H9 (cell line): ENCODE data around the gene YOD1. TPM values are rescaled to one million over a fixed set of nuclear protein-coding genes. Genes with fewer than 3 reads are reported as not detected.

Experiments used
- DNase-seq: peaks from one replicate; pipeline ENCODE4 v3.0.0-alpha.2; 2017
- H2AFZ ChIP-seq: one replicate; pipeline ENCODE4 v1.6.1; 2013; ENCODE audit warnings: mild to moderate bottlenecking, low read length, control low read depth, moderate library complexity
- H2AK5ac ChIP-seq: 2 replicates; pipeline ENCODE4 v1.6.1; 2013; ENCODE audit warnings: low read length, control low read depth, mixed read lengths; ENCODE audit not compliant: insufficient read length
- H2BK120ac ChIP-seq: one replicate; pipeline ENCODE4 v1.6.1; 2013; ENCODE audit warnings: low read depth, mild to moderate bottlenecking, low read length, control low read depth, inconsistent platforms; ENCODE audit not compliant: poor library complexity, severe bottlenecking
- H2BK12ac ChIP-seq: 2 replicates; pipeline ENCODE4 v1.6.1; 2013; ENCODE audit warnings: low read length, control low read depth, mixed read lengths, low read depth; ENCODE audit not compliant: insufficient read length
- H2BK15ac ChIP-seq: 2 replicates; pipeline ENCODE4 v1.6.1; 2013; ENCODE audit warnings: low read depth, low read length, control low read depth
- H2BK20ac ChIP-seq: one replicate; pipeline ENCODE4 v1.6.1; 2013; ENCODE audit warnings: low read depth, mild to moderate bottlenecking, low read length, control low read depth, inconsistent platforms; ENCODE audit not compliant: poor library complexity, severe bottlenecking
- H2BK5ac ChIP-seq: 2 replicates; pipeline ENCODE4 v1.6.1; 2013; ENCODE audit warnings: low read length, control low read depth, mixed read lengths; ENCODE audit not compliant: insufficient read length
- H3K14ac ChIP-seq: 2 replicates; pipeline ENCODE4 v1.6.1; 2013; ENCODE audit warnings: low read length, control low read depth; ENCODE audit not compliant: insufficient read depth
- H3K18ac ChIP-seq: 2 replicates; pipeline ENCODE4 v1.6.1; 2013; ENCODE audit warnings: low read depth, mild to moderate bottlenecking, mixed read lengths, low read length, control low read depth; ENCODE audit not compliant: insufficient read length
- H3K23ac ChIP-seq: 2 replicates; pipeline ENCODE4 v1.6.1; 2013; ENCODE audit warnings: low read length, control low read depth, mixed read lengths, low read depth; ENCODE audit not compliant: insufficient read length
- H3K23me2 ChIP-seq: 2 replicates; pipeline ENCODE4 v1.6.1; 2013; ENCODE audit warnings: low read depth, mild to moderate bottlenecking, mixed read lengths, low read length, control low read depth; ENCODE audit not compliant: insufficient read length, poor library complexity, severe bottlenecking
- H3K27ac ChIP-seq: 2 replicates; pipeline ENCODE4 v1.5.1; 2013; ENCODE audit warnings: low read length, control low read depth, mixed read lengths, low read depth; ENCODE audit not compliant: insufficient read length
- H3K27me3 ChIP-seq: 2 replicates; pipeline ENCODE4 v1.6.1; 2013; ENCODE audit warnings: low read length, control low read depth, inconsistent platforms; ENCODE audit not compliant: insufficient read depth
- H3K4ac ChIP-seq: 2 replicates; pipeline ENCODE4 v1.6.1; 2013; ENCODE audit warnings: low read depth, mild to moderate bottlenecking, control low read depth, inconsistent platforms, low read length, moderate library complexity
- H3K4me1 ChIP-seq: 2 replicates; pipeline ENCODE4 v1.6.1; 2013; ENCODE audit warnings: low read length, control low read depth, inconsistent platforms; ENCODE audit not compliant: insufficient read depth
- H3K4me2 ChIP-seq: 2 replicates; pipeline ENCODE4 v1.6.1; 2013; ENCODE audit warnings: low read length, control low read depth, mixed read lengths; ENCODE audit not compliant: insufficient read length, insufficient read depth
- H3K56ac ChIP-seq: 2 replicates; pipeline ENCODE4 v1.6.1; 2013; ENCODE audit warnings: low read depth, mild to moderate bottlenecking, mixed read lengths, low read length, control low read depth; ENCODE audit not compliant: insufficient read length
- H3K79me1 ChIP-seq: 2 replicates; pipeline ENCODE4 v1.6.1; 2013; ENCODE audit warnings: low read depth, mild to moderate bottlenecking, moderate library complexity, low read length, control low read depth, inconsistent platforms; ENCODE audit not compliant: insufficient read depth, poor library complexity, severe bottlenecking
- H3K79me2 ChIP-seq: 2 replicates; pipeline ENCODE4 v1.6.1; 2013; ENCODE audit warnings: low read length, control low read depth, inconsistent platforms; ENCODE audit not compliant: insufficient read depth
- H3K9ac ChIP-seq: 2 replicates; pipeline ENCODE4 v1.6.1; 2013; ENCODE audit warnings: low read length, control low read depth, mixed read lengths; ENCODE audit not compliant: insufficient read length; ENCODE audit errors: extremely low read depth
- H3K9me3 ChIP-seq: one replicate; pipeline ENCODE4 v1.6.1; 2013; ENCODE audit warnings: low read depth, low read length, inconsistent platforms; ENCODE audit not compliant: control insufficient read depth
- H3T11ph ChIP-seq: one replicate; pipeline ENCODE4 v1.6.1; 2013; ENCODE audit warnings: mild to moderate bottlenecking, low read length, control low read depth, inconsistent platforms
- H4K20me1 ChIP-seq: one replicate; pipeline ENCODE4 v1.6.1; 2013; ENCODE audit not compliant: control insufficient read depth, insufficient read length, insufficient read depth
- H4K5ac ChIP-seq: 2 replicates; pipeline ENCODE4 v1.6.1; 2013; ENCODE audit warnings: low read depth, mild to moderate bottlenecking, mixed read lengths, low read length, control low read depth; ENCODE audit not compliant: insufficient read length
- H4K8ac ChIP-seq: replicated peaks from 2 replicates; pipeline ENCODE4 v1.6.1; 2013; ENCODE audit warnings: low read length, control low read depth, mixed read lengths, low read depth; ENCODE audit not compliant: insufficient read length
- H4K91ac ChIP-seq: 2 replicates; pipeline ENCODE4 v1.6.1; 2013; ENCODE audit warnings: low read depth, mild to moderate bottlenecking, moderate library complexity, mixed read lengths, low read length, control low read depth; ENCODE audit not compliant: insufficient read length
- H3K27ac Mint-ChIP-seq, 3 experiments: 2 replicates in 2 of 3; 3 replicates in 1 of 3; pipeline ENCODE4 v1.8.0; 2020 to 2021; ENCODE audit warnings: mixed read lengths in 3 of 3, mild to moderate bottlenecking in 1 of 3, moderate library complexity in 1 of 3
- H3K27me3 Mint-ChIP-seq: 2 replicates; pipeline ENCODE4 v1.8.0; 2021; ENCODE audit warnings: low read depth, mild to moderate bottlenecking, moderate library complexity, mixed read lengths
- H3K36me3 Mint-ChIP-seq, 3 experiments: 2 replicates in 2 of 3; 3 replicates in 1 of 3; pipeline ENCODE4 v1.8.0; 2020 to 2021; ENCODE audit warnings: low read depth in 3 of 3, mixed read lengths in 3 of 3; ENCODE audit not compliant: insufficient read depth in 1 of 3
- H3K4me1 Mint-ChIP-seq, 2 experiments: 2 replicates each; pipeline ENCODE4 v1.8.0; 2020; ENCODE audit warnings: mixed read lengths in 2 of 2
- H3K4me3 Mint-ChIP-seq, 2 experiments: 2 replicates in 1 of 2; 3 replicates in 1 of 2; pipeline ENCODE4 v1.8.0; 2020 to 2021; ENCODE audit warnings: mild to moderate bottlenecking in 2 of 2, mixed read lengths in 2 of 2, moderate library complexity in 1 of 2
- H3K9me3 Mint-ChIP-seq, 2 experiments: 2 replicates in 1 of 2; 3 replicates in 1 of 2; pipeline ENCODE4 v1.8.0; 2020; ENCODE audit warnings: mild to moderate bottlenecking in 2 of 2, mixed read lengths in 2 of 2, moderate library complexity in 1 of 2
- CTCF ChIP-seq: fragments of 200-600 bp; sonication (generic); conservative IDR thresholded peaks from 3 replicates; pipeline ENCODE4 v1.8.0; 2021; ENCODE audit warnings: antibody characterized with exemption, mild to moderate bottlenecking
- WGBS: extraction: QIAGEN DNeasy Blood & Tissue Kit; methylation state at CpG from one replicate; pipeline ENCODE4 v1.1.7; 2013; ENCODE audit warnings: missing lambda C conversion rate, low lambda C conversion rate, mixed read lengths; ENCODE audit not compliant: insufficient read length; ENCODE audit errors: extremely low coverage; 5-methylcytosine and 5-hydroxymethylcytosine counted together
- total RNA-seq: library from RNA; stranded (reverse); gene quantifications from 2 replicates; pipeline ENCODE4 v1.2.1, GENCODE V29; 2021

The YOD1 gene
- total RNA-seq, 1 experiment from 2014 or later = 8.6 TPM

- H2BK15ac ChIP-seq = no peak overlapping the region
- Mint-ChIP-seq H3K4me1 (peaks cover 3 to 4% of the 10 kb centered on the region in 2 experiments; a peak in 3 of 4 replicates), H3K27ac (no peak overlapping the region), H3K4me3 (no peak overlapping the region), H3K27me3 (peaks cover 18% of the 10 kb centered on the region), H3K36me3 (peaks cover 0 to 2% (median 0%) of the 10 kb centered on the region in 3 experiments; a peak in 1 of 7 replicates), H3K9me3 (no peaks in the 10 kb centered on the region)
- no peaks in the 10 kb centered on the region for H3K79me2 ChIP-seq
- H2BK20ac ChIP-seq = no peak overlapping the region
- no peaks in the 10 kb centered on the region for H4K20me1 ChIP-seq
- H3K9me3 ChIP-seq = no peaks in the 10 kb centered on the region
- no peak overlapping the region for H3K4ac ChIP-seq
- TF ChIP-seq CTCF = no peak
- no peak overlapping the region for H2BK120ac ChIP-seq
- H3K4me2 ChIP-seq = no peak overlapping the region
- H3K56ac ChIP-seq = no peak overlapping the region
- no peak overlapping the region for H3K23ac ChIP-seq
- H3K27ac ChIP-seq = no peak overlapping the region
- H4K5ac ChIP-seq = no peak overlapping the region
- no peak overlapping the region for H4K91ac ChIP-seq
- H3K4me1 ChIP-seq = no peaks in the 10 kb centered on the region
- DNase-seq = no peak
- no peak overlapping the region for H2AFZ ChIP-seq
- H3K9ac ChIP-seq = no peak overlapping the region
- H3T11ph ChIP-seq = no peak overlapping the region
- H3K23me2 ChIP-seq = no peaks in the 10 kb centered on the region
- H3K14ac ChIP-seq = no peak overlapping the region
- no peaks in the 10 kb centered on the region for H3K79me1 ChIP-seq
- H4K8ac ChIP-seq = no peak overlapping the region
- no peak overlapping the region for H2BK5ac ChIP-seq
- no peak overlapping the region for H2AK5ac ChIP-seq
- H3K27me3 ChIP-seq = no peaks in the 10 kb centered on the region
- no CpG with 5 or more reads among the region's 2 CpGs for WGBS
- H2BK12ac ChIP-seq = no peak overlapping the region
- H3K18ac ChIP-seq = no peak overlapping the region
Observed at GRCh38 chr1:207019661-207020060, 31.3 kb downstream of the YOD1 start.
